ENCODE measurements around the gene METTL24.

Gene METTL24

GRCh38 chr6:110233770-110234374 is 124.3 kb downstream of the METTL24 start:
- Histone ChIP-seq H3K4me3 (replicated peaks; ENCODE audit: insufficient read depth, low read length) (no peak overlapping the region), H3K27ac (replicated peaks) (no peak overlapping the region), H3K27me3 (ENCODE audit: insufficient read depth, poor library complexity, severe bottlenecking) (no peaks in the 10 kb centered on the region)
- DNase-seq (ENCODE audit: low read depth in 1 of 2, low spot score in 1 of 2): no peak
- TF ChIP-seq SPI1 (IDR thresholded peaks at IDR 0.05; ENCODE audit: borderline replicate concordance, low read depth): no peak
- TF ChIP-seq CTCF (IDR thresholded peaks at IDR 0.05; ENCODE audit: insufficient read depth, low read length): no peak
- TF ChIP-seq GABPA (IDR thresholded peaks at IDR 0.05; ENCODE audit: low read depth): no peak
- TF ChIP-seq POLR2AphosphoS5 (IDR thresholded peaks at IDR 0.05; ENCODE audit: low read depth): no peak
- TF ChIP-seq REST (IDR thresholded peaks at IDR 0.05; ENCODE audit: insufficient replicate concordance, low read depth): no peak

- no peak for DNase-seq (ENCODE audit: low read depth in 1 of 2, low spot score in 1 of 2)
- Histone ChIP-seq H3K4me3 (replicated peaks; ENCODE audit: insufficient read depth, low read length) (no peak overlapping the region), H3K27ac (replicated peaks) (no peak overlapping the region), H3K27me3 (ENCODE audit: insufficient read depth, poor library complexity, severe bottlenecking) (no peaks in the 10 kb centered on the region)
- TF ChIP-seq GABPA (IDR thresholded peaks at IDR 0.05; ENCODE audit: low read depth) (no peak), POLR2AphosphoS5 (IDR thresholded peaks at IDR 0.05; ENCODE audit: low read depth) (no peak), SPI1 (IDR thresholded peaks at IDR 0.05; ENCODE audit: borderline replicate concordance, low read depth) (no peak), CTCF (IDR thresholded peaks at IDR 0.05; ENCODE audit: insufficient read depth, low read length) (no peak), REST (IDR thresholded peaks at IDR 0.05; ENCODE audit: insufficient replicate concordance, low read depth) (no peak)
Measured at GRCh38 chr6:110232450-110232849, 125.7 kb downstream of the METTL24 start.

GRCh38 chr6:110226261-110226660 is 131.9 kb downstream of the METTL24 start:
- Histone ChIP-seq H3K27me3 (ENCODE audit: insufficient read depth, poor library complexity, severe bottlenecking) (no peaks in the 10 kb centered on the region), H3K4me3 (replicated peaks; ENCODE audit: insufficient read depth, low read length) (no peak overlapping the region), H3K27ac (replicated peaks) (no peak overlapping the region)
- DNase-seq (ENCODE audit: low read depth in 1 of 2, low spot score in 1 of 2): no peak
- TF ChIP-seq CTCF (IDR thresholded peaks at IDR 0.05; ENCODE audit: insufficient read depth, low read length) (no peak), POLR2AphosphoS5 (IDR thresholded peaks at IDR 0.05; ENCODE audit: low read depth) (no peak), GABPA (IDR thresholded peaks at IDR 0.05; ENCODE audit: low read depth) (no peak)

- no peak for DNase-seq (ENCODE audit: low read depth in 1 of 2, low spot score in 1 of 2)
- no peak overlapping the region for H3K27ac ChIP-seq (replicated peaks)
- no peaks in the 10 kb centered on the region for H3K27me3 ChIP-seq (ENCODE audit: insufficient read depth, poor library complexity, severe bottlenecking)
- TF ChIP-seq GABPA (IDR thresholded peaks at IDR 0.05; ENCODE audit: low read depth): no peak
- no peak for TF ChIP-seq POLR2AphosphoS5 (IDR thresholded peaks at IDR 0.05; ENCODE audit: low read depth)
- no peak for TF ChIP-seq SPI1 (IDR thresholded peaks at IDR 0.05; ENCODE audit: borderline replicate concordance, low read depth)
- TF ChIP-seq CTCF (IDR thresholded peaks at IDR 0.05; ENCODE audit: insufficient read depth, low read length): no peak
- no peak for TF ChIP-seq REST (IDR thresholded peaks at IDR 0.05; ENCODE audit: insufficient replicate concordance, low read depth)
- H3K4me3 ChIP-seq (replicated peaks; ENCODE audit: insufficient read depth, low read length): no peak overlapping the region
Measured at GRCh38 chr6:110221738-110222137, 136.4 kb downstream of the METTL24 start.
